Dendritic cell treated with granulocyte-macrophage colony-stimulating factor and Interleukin-4, amounts not matched to agents 40 ng/mL and 50 ng/mL, for 4 days (primary cell): Measurements from ENCODE around the gene SRGAP2.
"Not testable (repeated sequence)": the region's sequence is repeated elsewhere in the genome, so short reads cannot be mapped to it uniquely, and the experiment has no call there.

ENCODE experiments used
- H3K27ac Mint-ChIP-seq: one replicate; pipeline ENCODE4 v1.8.0; 2022; ENCODE audit warnings: mild to moderate bottlenecking, mixed read lengths
- H3K27me3 Mint-ChIP-seq: one replicate; pipeline ENCODE4 v1.8.0; 2022; ENCODE audit warnings: mild to moderate bottlenecking, mixed read lengths
- H3K36me3 Mint-ChIP-seq: one replicate; pipeline ENCODE4 v1.8.0; 2022; ENCODE audit warnings: low read depth, mixed read lengths
- H3K4me1 Mint-ChIP-seq: one replicate; pipeline ENCODE4 v1.8.0; 2022; ENCODE audit warnings: low read depth, mixed read lengths
- H3K4me3 Mint-ChIP-seq: one replicate; pipeline ENCODE4 v1.8.0; 2022; ENCODE audit warnings: mild to moderate bottlenecking, moderate library complexity, mixed read lengths
- H3K9me3 Mint-ChIP-seq: one replicate; pipeline ENCODE4 v1.8.0; 2022; ENCODE audit warnings: mixed read lengths
- intact Hi-C: fragments of 100-400 bp; cut with micrococcal nuclease; formaldehyde crosslinking; loops from one replicate; pipeline ENCODE4 v1.15.0; 2022

The SRGAP2 gene

GRCh38 chr1:206221585-206221984, 18.2 kb downstream of the SRGAP2 start:
- H3K27ac Mint-ChIP-seq, H3K4me3 Mint-ChIP-seq, H3K9me3 Mint-ChIP-seq, H3K36me3 Mint-ChIP-seq, H3K27me3 Mint-ChIP-seq, intact Hi-C loops, H3K4me1 Mint-ChIP-seq: not testable (repeated sequence)

- H3K4me1 Mint-ChIP-seq, H3K9me3 Mint-ChIP-seq, H3K4me3 Mint-ChIP-seq, intact Hi-C loops, H3K36me3 Mint-ChIP-seq, H3K27ac Mint-ChIP-seq, H3K27me3 Mint-ChIP-seq: not testable (repeated sequence)
Observed at GRCh38 chr1:206224190-206224776, 20.9 kb downstream of the SRGAP2 start.

- H3K27me3 Mint-ChIP-seq, H3K4me1 Mint-ChIP-seq, H3K9me3 Mint-ChIP-seq, H3K4me3 Mint-ChIP-seq, intact Hi-C loops, H3K36me3 Mint-ChIP-seq, H3K27ac Mint-ChIP-seq: not testable (repeated sequence)
Observed at GRCh38 chr1:206225386-206225785, 22.0 kb downstream of the SRGAP2 start.

GRCh38 chr1:206226886-206227285, 23.5 kb downstream of the SRGAP2 start:
- H3K27me3 Mint-ChIP-seq, H3K9me3 Mint-ChIP-seq, H3K4me3 Mint-ChIP-seq, intact Hi-C loops, H3K27ac Mint-ChIP-seq, H3K36me3 Mint-ChIP-seq, H3K4me1 Mint-ChIP-seq: not testable (repeated sequence)

- H3K27ac Mint-ChIP-seq, intact Hi-C loops, H3K4me1 Mint-ChIP-seq, H3K36me3 Mint-ChIP-seq, H3K9me3 Mint-ChIP-seq, H3K27me3 Mint-ChIP-seq, H3K4me3 Mint-ChIP-seq: not testable (repeated sequence)
Observed at GRCh38 chr1:206229286-206229685, 25.9 kb downstream of the SRGAP2 start.

GRCh38 chr1:206231989-206232388, 28.6 kb downstream of the SRGAP2 start:
- H3K36me3 Mint-ChIP-seq, H3K27ac Mint-ChIP-seq, H3K27me3 Mint-ChIP-seq, H3K9me3 Mint-ChIP-seq, H3K4me1 Mint-ChIP-seq, H3K4me3 Mint-ChIP-seq, intact Hi-C loops: not testable (repeated sequence)

GRCh38 chr1:206232970-206233645, 29.8 kb downstream of the SRGAP2 start:
- H3K4me3 Mint-ChIP-seq, H3K27me3 Mint-ChIP-seq, H3K9me3 Mint-ChIP-seq, H3K36me3 Mint-ChIP-seq, intact Hi-C loops, H3K4me1 Mint-ChIP-seq, H3K27ac Mint-ChIP-seq: not testable (repeated sequence)

- H3K4me3 Mint-ChIP-seq, H3K9me3 Mint-ChIP-seq, H3K4me1 Mint-ChIP-seq, H3K36me3 Mint-ChIP-seq, H3K27ac Mint-ChIP-seq, H3K27me3 Mint-ChIP-seq, intact Hi-C loops: not testable (repeated sequence)
Observed at GRCh38 chr1:206234189-206234916, 31.0 kb downstream of the SRGAP2 start.

- intact Hi-C loops, H3K27me3 Mint-ChIP-seq, H3K4me3 Mint-ChIP-seq, H3K36me3 Mint-ChIP-seq, H3K27ac Mint-ChIP-seq, H3K9me3 Mint-ChIP-seq, H3K4me1 Mint-ChIP-seq: not testable (repeated sequence)
Observed at GRCh38 chr1:206235190-206235589, 31.8 kb downstream of the SRGAP2 start.

GRCh38 chr1:206240288-206240687, 36.9 kb downstream of the SRGAP2 start:
- H3K4me1 Mint-ChIP-seq, intact Hi-C loops, H3K4me3 Mint-ChIP-seq: not testable (repeated sequence)

GRCh38 chr1:206243335-206243734, 40.0 kb downstream of the SRGAP2 start:
- H3K36me3 Mint-ChIP-seq, H3K27me3 Mint-ChIP-seq, H3K4me3 Mint-ChIP-seq, H3K27ac Mint-ChIP-seq, H3K9me3 Mint-ChIP-seq, intact Hi-C loops, H3K4me1 Mint-ChIP-seq: not testable (repeated sequence)

More at GRCh38 chr1:206240288-206240687, 36.9 kb downstream of the SRGAP2 start:
- H3K27ac Mint-ChIP-seq: peak overlapping the region; percentile 84
- not testable (repeated sequence) for H3K9me3 Mint-ChIP-seq, H3K27me3 Mint-ChIP-seq, H3K36me3 Mint-ChIP-seq

GRCh38 chr1:206245479-206245878, 42.1 kb downstream of the SRGAP2 start:
- intact Hi-C loops, H3K27me3 Mint-ChIP-seq: not testable (repeated sequence)

GRCh38 chr1:206246129-206246886, 43.0 kb downstream of the SRGAP2 start:
- H3K36me3 Mint-ChIP-seq, H3K4me3 Mint-ChIP-seq, H3K27me3 Mint-ChIP-seq, H3K4me1 Mint-ChIP-seq, H3K27ac Mint-ChIP-seq, H3K9me3 Mint-ChIP-seq, intact Hi-C loops: not testable (repeated sequence)

More at GRCh38 chr1:206245479-206245878, 42.1 kb downstream of the SRGAP2 start:
- not testable (repeated sequence) for H3K9me3 Mint-ChIP-seq, H3K27ac Mint-ChIP-seq, H3K36me3 Mint-ChIP-seq, H3K4me3 Mint-ChIP-seq
- H3K4me1 Mint-ChIP-seq: peaks cover 10% of the 10 kb centered on the region

- H3K36me3 Mint-ChIP-seq, H3K27me3 Mint-ChIP-seq, H3K27ac Mint-ChIP-seq, H3K9me3 Mint-ChIP-seq, intact Hi-C loops, H3K4me3 Mint-ChIP-seq: not testable (repeated sequence)
- peaks cover 13% of the 10 kb centered on the region for H3K4me1 Mint-ChIP-seq
Observed at GRCh38 chr1:206250953-206251681, 47.8 kb downstream of the SRGAP2 start.
